ENCODE data around the gene MYMK.

DNA sequence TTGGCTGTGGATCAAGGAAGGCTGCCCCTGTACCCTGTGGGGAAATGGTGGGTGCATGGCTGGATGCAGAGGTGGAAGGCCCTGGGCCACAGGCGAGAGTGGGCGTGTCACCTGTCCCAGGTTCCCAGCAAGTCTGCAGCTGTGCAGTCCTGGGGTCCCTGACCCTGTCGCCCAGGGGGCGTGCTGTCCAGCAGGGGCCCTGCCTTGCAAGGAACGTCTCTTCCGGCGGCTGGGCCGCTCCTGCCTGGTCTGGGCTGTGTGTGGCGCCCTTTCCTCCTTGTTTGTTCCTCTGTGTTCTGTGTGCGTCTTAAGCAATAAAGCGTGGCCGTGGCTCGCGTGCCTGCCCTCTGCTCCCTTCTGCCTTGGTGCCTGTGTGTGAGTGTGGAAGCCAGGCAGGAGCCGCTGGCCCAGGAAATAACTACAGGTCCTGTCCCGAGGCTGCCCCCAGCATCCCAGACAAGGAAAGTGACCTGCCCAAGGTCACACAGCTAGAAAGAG lies 54.3 kb downstream of the MYMK start:
- TF ChIP-seq, protein P1, sequence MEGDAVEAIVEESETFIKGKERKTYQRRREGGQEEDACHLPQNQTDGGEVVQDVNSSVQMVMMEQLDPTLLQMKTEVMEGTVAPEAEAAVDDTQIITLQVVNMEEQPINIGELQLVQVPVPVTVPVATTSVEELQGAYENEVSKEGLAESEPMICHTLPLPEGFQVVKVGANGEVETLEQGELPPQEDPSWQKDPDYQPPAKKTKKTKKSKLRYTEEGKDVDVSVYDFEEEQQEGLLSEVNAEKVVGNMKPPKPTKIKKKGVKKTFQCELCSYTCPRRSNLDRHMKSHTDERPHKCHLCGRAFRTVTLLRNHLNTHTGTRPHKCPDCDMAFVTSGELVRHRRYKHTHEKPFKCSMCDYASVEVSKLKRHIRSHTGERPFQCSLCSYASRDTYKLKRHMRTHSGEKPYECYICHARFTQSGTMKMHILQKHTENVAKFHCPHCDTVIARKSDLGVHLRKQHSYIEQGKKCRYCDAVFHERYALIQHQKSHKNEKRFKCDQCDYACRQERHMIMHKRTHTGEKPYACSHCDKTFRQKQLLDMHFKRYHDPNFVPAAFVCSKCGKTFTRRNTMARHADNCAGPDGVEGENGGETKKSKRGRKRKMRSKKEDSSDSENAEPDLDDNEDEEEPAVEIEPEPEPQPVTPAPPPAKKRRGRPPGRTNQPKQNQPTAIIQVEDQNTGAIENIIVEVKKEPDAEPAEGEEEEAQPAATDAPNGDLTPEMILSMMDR (IDR thresholded peaks at IDR 0.05): no peak
- no peak for TF ChIP-seq POLR2AphosphoS5 (IDR thresholded peaks at IDR 0.05)
